Superior temporal gyrus (tissue), 1 donor: Measurements from ENCODE around the gene GUCA1A.
A peak's percentile ranks its signal among the peaks of the same experiment; 100 is the strongest.
"Not testable (repeated sequence)": the region's sequence is repeated elsewhere in the genome, so short reads cannot be mapped to it uniquely, and the experiment has no call there.

Source experiments
- DNase-seq: peaks from one replicate; pipeline ENCODE4 v3.0.0-alpha.2; 2016; ENCODE audit errors: extremely low spot score

GUCA1A gene

GRCh38 chr6:42177514-42178364, 4.6 kb downstream of the GUCA1A start:
- no peak for DNase-seq

- DNase-seq, result no peak
Observed at GRCh38 chr6:42179261-42179944, 6.2 kb downstream of the GUCA1A start.

- no peak for DNase-seq
Observed at GRCh38 chr6:42179945-42180313, 6.8 kb downstream of the GUCA1A start.

- DNase-seq, result no peak
Observed at GRCh38 chr6:42182101-42182500, 8.9 kb downstream of the GUCA1A start.

- DNase-seq, result no peak
Observed at GRCh38 chr6:42184475-42184874, 11.3 kb downstream of the GUCA1A start.

- DNase-seq, result no peak
Observed at GRCh38 chr6:42185597-42185996, 12.4 kb downstream of the GUCA1A start.

GRCh38 chr6:42188406-42188805, 15.2 kb downstream of the GUCA1A start:
- DNase-seq, result no peak

GRCh38 chr6:42190554-42191183, 17.5 kb downstream of the GUCA1A start:
- DNase-seq, result no peak

- DNase-seq, result not testable (repeated sequence)
Observed at GRCh38 chr6:42192385-42192784, 19.2 kb downstream of the GUCA1A start.

- DNase-seq, result no peak
Observed at GRCh38 chr6:42193491-42193894, 20.3 kb downstream of the GUCA1A start.

- DNase-seq, result no peak
Observed at GRCh38 chr6:42194056-42194455, 20.9 kb downstream of the GUCA1A start.

- no peak for DNase-seq
Observed at GRCh38 chr6:42195415-42195814, 22.3 kb downstream of the GUCA1A start.

GRCh38 chr6:42197555-42198362, 24.6 kb downstream of the GUCA1A start:
- no peak for DNase-seq

GRCh38 chr6:42199106-42199981, 26.2 kb downstream of the GUCA1A start:
- no peak for DNase-seq

- peak; percentile 65 for DNase-seq
Observed at GRCh38 chr6:42200035-42200434, 26.9 kb downstream of the GUCA1A start.

GRCh38 chr6:42201382-42201781, 28.2 kb downstream of the GUCA1A start:
- no peak for DNase-seq

- not testable (repeated sequence) for DNase-seq
Observed at GRCh38 chr6:42202131-42202915, 29.2 kb downstream of the GUCA1A start.

GRCh38 chr6:42203183-42203582, 30.0 kb downstream of the GUCA1A start:
- no peak for DNase-seq

GRCh38 chr6:42204768-42205282, 31.7 kb downstream of the GUCA1A start:
- no peak for DNase-seq

- DNase-seq, result not testable (repeated sequence)
Observed at GRCh38 chr6:42207559-42207958, 34.4 kb downstream of the GUCA1A start.
